SHP77 (cell line): ENCODE data around the gene PLS1.
"Not testable (repeated sequence)": the region's sequence is repeated elsewhere in the genome, so short reads cannot be mapped to it uniquely, and the experiment has no call there.

Source experiments
- DNase-seq, 2 experiments: peaks; one replicate each; lab custom pipeline; 2025; lab: John Stamatoyannopoulos, UW

PLS1 gene

DNA sequence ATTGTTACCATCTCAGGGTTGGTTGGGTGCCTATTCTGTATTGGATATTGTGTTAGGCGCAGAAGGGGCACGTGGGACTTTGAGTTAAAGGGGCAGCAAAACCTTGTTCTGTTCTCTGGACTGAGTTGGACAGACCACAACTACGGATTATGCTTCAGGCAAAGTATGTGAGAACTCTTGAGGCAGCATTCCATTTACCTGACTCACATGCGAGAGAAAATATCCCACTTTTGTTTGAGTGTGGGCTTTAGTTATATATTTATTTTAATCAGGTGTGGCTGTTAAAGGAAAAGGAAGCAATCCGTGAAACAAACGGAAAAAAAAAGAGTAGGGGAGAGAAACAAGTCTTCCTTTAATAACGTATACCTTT lies 627 bp upstream of the PLS1 start:
- no peak for DNase-seq

DNA sequence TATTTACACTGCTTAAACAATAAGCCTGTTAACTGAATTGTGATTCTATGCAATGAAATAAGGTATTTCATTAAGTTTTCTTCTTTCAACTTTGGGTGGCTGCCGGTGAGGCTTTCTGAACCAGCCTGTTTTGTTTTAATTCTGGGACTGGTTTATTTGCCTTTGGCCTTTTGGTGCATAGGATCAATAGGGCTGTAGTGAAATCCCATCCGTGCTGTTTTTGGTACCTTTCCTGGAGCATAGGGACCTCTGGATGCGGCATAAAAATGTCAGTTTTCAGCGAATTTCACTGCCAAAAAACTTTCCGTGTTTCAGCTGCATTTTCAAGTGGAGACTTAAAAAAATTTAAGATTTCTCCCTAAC lies 514 bp downstream of the PLS1 start:
- DNase-seq: no peak

DNA sequence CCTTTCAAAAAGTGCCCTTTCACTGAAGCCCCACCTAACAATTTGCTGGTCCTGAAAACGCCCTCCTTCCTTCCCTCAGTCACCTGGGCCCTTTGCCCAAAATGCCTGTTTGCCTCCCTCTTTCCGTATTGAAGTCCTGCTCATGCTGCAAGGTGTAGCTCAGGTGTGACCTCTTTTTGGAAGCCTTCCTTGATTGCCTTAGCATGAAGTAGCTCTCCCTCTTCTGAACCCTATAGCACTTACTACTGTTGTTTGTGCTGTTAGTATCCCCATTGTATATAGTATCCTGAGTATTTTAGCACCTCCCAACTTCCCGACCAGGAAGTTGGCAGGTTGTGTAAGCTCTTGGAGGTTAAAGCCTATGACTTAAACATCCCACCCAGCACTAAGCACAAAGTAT lies 1.7 kb downstream of the PLS1 start:
- DNase-seq: no peak

DNA sequence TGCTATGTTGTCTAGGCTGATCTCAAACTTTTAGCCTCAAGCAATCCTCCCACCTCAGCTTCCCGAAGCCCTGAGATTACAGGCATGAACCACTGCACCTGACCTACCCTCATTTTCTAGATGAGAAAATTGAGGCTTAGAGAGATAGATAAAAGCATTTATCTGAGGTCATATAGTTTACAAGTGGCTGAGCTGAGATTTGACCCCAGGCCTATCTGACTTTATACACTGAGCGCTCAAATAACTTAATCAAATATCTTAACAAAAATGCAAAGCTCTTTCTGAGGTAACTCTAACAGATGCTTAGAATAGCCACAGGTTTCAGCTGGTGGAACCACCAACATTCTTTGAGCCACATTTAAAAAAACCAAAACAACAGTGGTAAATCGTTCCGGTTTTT lies 5.5 kb downstream of the PLS1 start:
- no peak for DNase-seq

DNA sequence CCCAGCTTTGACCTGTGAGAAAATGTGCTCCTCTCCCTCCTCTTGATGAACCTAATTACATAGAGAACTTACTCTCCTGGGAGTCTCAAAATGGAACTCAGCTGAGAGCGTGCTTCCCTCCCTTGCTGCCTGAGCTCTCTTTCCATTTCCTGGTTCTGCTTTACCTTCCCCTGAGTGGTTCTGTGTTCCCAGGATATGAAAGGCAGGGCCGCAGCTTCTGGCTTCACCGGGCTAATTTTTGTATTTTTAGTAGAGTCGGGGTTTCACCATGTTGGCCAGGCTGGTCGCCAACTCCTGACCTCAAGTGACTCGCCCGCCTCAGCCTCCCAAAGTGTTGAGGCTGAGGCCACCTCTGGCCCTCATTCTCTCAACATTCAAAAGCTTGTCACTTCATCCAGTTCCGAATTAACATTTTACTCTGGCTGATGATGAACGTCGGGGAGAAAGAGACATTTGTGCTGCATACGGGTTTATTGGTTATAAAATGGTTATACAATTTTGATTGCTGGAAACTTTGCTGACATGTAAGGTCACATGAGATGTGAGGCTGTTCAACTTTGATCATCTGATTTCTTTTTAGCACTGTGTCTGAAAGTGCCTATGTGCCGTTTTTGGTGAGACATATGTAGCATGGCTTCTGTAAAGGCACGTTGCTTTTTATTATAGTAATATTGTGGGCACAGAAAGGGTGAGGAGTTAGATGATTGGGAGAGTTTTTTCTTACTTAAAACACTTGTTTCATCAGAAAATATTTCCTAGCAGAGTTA lies 6.6 kb downstream of the PLS1 start:
- no peak for DNase-seq

DNA sequence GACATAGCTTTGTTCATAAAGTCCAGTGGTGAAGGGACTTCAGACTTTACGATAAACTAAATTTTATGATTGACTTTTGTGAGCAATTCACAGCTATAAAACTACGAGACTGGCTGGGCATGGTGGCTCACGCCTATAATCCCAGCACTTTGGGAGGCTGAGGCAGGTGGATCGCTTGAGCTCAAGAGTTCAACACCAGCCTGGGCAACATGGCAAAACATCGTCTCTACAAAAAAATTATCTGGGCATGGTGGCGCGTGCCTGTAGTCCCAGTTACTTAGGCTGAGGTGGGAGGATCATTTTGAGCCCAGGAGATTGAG lies 7.2 kb downstream of the PLS1 start:
- DNase-seq: not testable (repeated sequence)

DNA sequence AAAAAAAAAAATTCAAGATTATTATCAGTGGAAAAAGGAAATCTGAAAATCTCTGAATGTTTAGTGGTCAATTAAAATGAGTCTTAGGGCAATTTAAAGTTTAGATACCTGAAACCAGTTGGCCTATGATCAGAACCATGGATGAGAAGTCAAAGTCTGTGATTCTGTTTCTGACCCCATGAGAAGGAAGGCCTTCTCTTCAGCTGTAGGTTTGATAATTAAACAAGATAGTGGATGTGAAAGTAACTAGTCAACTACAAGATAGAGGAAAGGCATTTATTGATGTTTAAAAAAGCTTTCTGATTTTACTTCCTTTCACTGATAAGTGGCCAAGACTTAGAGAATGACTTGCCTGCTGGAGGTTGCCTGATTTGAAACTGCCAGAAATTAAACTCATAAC lies 8.7 kb downstream of the PLS1 start:
- no peak for DNase-seq

DNA sequence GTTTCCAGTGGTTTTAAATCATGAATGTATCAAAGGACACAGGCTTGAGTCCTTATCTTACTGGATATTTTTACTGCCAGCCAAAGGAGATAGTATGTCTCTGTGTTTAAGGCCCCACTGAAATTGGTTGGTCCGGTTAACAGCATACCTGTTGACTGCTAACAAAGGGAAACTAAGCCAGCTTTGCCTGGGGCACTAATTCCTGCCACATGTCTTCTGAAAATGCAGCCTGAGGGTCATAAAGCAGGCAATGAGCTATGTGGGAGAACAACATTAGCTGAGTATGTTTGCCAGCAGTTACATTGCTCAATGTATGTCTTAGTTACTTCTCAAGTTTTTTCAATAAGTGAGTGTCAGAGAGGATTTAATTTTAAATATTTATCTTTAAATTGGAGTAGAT lies 12.4 kb downstream of the PLS1 start:
- DNase-seq: no peak

DNA sequence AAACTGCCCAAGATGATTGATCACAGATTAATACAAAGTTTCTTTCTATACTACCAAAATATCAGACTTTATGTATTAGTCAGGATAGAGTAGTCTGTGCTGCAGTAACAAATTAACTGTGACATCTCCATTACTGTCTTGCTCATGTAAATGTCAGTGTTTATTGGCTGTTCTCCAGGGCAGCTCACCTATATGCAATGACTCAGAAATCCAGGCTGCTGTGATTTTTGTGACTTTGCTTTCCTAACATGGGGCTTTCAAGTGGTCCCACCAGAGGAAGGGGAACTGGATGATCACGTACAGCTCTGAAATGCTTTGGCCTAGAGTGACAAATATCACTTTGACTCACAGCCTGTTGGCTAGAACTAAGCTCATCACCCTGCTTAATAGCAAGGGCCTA lies 12.9 kb downstream of the PLS1 start:
- DNase-seq: no peak

DNA sequence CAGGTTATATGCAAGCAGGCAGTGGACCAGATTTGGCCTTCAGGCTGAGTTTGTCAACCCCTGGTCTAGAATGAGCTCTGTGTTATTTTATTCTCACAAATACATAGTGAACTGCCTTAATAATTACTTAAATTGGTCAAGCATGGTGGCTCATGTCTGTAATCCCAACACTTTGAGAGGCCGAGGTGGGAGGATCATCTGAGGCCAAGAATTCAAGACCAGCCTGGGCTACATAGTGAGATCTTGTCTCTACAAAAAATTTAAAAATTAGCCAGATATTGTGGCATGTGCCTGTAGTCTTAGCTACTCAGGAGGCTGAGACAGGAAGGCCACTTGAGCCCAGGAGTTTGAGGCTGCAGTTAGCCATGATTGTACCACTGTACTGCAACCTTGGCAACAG lies 15.0 kb downstream of the PLS1 start:
- DNase-seq: no peak

DNA sequence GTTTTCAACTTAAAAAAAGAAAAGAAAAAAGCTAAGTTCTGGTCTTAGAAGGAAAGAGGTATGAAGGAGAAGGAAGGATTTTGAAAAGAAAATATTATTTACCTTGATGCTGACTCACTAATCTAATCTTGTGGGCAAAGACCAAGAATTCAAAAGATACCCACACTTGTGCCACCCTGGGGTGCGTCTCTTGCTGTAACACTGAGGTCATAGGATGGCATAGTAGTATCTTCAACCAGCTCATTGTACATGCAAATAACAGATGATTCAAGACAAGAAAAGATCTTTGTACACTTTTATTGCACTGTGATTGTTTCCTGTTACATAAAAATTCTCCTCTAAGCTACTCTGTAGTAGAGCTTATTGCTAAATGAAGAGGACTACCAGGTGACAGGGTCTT lies 17.3 kb downstream of the PLS1 start:
- DNase-seq: no peak

DNA sequence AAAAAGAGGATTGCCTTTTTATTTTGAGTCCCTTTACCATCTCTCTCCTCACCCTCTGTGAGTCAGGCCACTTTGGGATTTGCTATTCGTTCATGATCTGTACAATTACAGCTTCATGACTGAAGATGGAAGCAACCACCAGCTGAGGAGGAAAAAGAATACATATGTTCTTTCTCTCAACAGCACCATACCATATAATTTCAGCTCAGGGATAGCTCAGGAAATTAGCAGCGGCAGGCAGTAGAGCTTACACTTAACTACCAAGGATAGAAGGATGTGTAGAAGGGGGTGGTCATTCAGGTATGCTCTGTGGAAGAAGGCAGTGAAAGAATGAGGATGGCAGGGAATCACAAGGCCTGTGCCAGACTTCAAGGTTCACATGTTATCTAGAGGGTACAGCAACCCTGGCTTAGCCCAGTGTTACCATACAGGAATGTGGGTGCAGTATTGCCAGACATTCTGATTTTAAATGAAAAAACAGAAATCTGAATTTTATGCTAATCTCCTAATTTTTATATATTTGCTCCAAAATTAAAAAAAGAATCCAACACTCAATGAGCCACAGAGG lies 17.9 kb downstream of the PLS1 start:
- no peak for DNase-seq

DNA sequence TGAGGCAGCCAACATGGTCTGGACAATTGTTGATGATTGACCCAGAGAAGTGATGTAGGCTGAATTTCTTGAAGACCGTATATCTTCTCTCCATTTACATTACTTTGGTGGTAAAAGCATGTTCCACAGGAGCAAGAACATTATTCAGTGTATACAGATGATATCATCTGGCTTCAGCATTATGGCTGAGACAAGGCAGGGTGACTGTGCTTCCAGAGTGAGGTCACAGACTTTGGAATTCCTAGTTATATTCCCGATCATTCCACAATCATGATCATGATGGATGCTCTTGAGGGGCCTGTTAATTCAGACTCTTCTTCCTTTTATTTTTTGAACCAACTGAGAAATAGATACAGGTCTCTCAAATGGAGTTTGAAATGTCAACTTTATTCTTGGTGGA lies 19.0 kb downstream of the PLS1 start:
- no peak for DNase-seq

DNA sequence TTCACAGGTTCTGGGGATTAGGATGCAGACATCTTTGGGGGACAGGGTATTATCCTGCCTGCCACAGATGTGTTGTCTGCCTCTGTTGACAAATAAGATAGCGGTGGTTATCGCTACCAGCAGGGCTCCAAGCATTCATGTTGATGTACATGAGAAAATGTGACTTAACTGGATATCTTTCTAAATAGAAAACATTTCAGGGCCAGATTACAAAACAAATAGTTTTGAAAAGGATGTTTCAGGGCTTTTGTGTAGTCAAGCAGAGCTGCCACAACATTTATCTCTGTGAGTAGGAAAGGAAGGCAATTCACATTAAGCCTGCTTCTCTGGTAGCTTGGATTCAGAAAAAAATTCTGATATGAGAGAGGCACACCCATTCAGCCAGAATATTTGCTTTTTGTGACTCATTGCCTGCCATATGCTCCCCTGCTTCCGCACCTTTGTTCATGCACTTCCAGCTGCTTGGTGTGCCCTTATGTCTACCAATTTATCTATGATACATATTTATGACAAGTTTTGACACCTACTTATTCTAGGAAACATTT lies 22.8 kb downstream of the PLS1 start:
- DNase-seq: peak; percentile 52 to 84

DNA sequence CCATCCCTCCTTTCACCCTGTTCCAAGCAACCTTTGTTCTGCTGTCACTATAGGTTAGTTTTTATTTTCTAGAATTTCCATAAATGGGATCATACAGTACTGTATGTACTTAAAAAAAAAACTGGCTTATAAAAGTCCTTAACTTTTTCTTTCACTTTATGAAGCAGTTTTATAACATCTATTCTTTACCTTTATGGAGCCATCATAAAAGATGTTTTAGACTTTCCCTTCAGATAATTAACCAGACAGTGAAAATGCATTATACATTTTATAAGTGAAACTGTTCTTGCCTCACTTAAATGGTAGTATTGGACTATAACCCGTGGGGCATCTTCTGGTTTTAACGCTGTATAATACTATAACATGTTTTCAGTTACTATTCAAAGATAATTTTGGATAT lies 26.2 kb downstream of the PLS1 start:
- no peak for DNase-seq

DNA sequence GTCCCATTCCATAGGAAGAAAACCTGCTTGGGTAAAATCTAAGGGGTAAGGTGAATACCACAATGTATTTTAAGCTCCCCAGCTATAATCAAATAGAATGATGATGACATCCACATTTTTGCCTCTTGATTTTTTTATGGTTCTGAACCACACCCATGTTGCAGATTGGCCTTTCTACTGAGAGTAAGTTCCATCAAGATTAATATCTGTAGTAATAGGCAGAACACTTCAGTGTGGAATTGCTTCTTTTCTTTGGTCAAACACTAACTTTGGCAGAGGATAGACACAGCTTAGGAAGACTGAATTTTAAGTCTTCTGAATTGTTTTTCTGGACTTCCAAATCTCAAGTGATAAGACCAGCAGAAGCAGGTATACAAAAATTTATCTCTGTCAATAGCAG lies 27.0 kb downstream of the PLS1 start:
- no peak for DNase-seq

DNA sequence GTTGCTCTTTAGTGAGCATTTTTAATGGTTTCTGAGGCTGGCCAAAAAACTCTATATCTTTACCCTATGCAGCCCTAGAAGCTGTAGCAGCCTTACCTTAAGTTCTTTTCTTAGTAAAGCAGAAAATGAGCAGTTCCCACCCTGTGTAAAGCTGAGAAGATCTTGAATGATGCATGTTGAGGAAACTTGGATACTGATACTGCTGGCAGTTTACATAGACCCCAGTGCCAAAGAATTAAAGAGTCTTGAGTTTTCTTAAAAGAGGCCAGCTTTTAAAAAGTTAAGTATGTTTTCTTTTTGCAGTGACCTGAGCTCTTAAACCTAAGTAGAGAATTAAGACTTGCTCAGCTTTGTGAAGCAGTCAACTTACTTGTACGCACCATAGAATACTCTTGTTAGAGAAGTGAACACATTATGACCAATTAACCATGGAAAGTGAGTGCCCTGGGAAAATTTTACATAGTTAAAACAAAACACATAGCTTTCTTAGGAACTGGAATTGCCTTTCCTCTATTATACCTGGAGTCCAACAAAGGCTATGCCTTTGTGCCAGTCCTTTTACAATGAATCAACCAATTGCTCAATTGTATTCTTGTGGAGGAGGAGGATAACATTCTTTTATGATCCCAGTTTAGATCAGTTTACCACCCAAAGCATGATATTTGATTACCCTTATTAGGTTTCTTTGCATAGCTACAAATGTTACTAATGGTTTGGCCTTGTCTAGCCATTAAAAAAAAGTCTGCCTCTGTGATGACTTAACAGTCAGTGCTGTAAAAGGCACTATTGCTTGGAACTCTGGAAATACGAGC lies 28.4 kb downstream of the PLS1 start:
- DNase-seq: no peak

DNA sequence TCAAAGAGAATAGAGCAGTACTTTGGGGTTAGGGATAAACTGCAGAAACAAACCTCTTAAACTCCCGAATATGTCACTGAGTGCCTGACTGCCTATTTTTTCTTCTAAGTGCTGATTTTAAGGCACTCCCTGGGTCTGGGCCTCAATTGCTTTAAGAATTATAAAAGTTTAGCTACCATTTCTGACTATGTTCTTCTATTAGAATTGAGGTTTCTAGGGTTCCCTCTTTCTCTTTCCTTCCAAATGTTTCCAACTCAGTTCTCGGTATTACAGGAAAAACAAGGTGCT lies 28.9 kb downstream of the PLS1 start:
- no peak for DNase-seq

DNA sequence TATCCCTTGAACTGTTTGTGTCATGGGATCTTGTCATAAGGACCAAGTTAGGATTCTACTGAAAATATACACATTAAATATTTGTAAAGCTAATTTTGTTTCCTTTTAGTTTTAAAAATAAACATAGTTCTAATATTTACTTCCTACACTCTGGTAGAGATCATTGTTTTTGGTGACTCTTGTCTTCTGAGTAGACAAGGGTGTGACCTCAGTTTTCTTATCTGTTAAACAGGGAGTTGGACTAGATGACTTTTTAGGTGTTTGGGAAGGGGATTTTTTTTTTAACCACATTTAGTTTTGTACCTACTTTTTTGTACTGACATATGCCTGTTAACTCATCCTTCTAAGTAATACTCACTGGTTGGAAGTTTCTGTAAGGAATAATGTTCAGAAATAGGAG lies 30.8 kb downstream of the PLS1 start:
- DNase-seq: no peak

DNA sequence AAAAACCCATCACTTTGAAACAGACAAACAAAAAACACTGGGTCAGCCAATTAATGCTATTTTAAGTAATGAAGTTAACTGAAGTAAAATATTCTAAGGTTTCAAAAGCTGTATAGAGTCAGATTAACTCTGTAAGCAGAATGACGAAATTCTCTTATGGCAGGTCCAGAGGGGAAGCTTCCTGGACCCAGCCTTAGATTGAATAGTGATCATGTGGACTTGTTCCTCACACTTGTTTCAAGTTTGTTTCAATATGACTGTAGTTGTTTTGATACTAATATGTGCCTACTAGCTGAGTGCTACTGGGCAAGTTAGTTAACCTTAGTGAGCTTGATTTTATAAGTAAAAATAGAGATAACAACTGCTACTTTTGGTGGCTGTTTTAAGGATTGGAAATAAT lies 32.6 kb downstream of the PLS1 start:
- DNase-seq: no peak

DNA sequence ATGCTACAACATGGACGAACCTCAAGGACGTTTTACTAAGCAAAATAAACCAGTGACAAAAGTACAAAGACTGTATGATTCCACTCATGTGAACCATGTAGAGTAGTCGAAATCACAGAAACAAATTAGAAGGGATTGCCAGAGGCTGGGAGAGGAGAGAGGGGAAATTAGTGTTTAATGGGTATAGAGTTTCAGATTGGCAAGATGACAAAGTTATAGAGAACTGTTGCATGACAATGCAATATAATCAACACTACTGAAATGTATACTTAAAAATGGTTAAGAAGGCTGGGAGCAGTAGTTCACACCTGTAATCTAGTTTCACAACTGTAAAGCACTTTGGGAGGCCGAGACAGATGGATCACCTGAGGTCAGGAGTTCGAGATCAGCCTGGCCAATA lies 36.9 kb downstream of the PLS1 start:
- no peak for DNase-seq

DNA sequence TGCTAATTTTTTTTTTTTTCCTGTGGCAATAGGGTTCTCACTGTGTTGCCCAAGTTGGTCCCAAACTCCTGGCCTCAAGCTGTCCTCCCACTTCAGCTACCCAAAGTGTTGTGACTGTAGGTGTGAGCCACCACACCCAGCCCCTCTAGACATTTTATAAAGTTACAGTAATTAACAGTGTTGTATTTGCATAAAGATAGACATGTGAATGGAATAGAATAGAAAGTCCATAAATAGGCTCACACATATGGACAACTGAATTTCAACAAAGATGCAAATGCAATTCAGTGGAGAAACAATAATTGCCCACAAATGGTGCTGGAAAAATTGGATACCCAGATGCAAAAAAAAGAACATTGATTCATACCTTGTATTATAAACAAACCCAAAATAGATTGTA lies 39.9 kb downstream of the PLS1 start:
- no peak for DNase-seq

DNA sequence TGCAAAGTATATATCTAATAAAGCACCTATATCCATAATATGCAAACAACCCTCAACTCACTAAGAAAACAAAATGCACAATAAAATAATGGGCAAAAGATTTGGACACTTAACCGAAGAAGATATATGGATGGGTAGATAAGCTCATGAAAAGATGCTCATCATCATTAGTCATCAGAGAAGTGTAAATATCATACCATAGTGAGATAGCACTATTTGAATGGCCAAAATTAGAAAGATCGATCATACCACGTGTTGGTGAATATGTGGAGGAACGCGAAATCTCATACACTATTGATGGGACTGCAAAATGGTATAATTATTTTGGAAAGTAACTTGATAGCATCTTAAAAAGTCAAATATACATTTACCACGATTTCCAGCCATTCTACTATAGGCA lies 40.5 kb downstream of the PLS1 start:
- DNase-seq: no peak

DNA sequence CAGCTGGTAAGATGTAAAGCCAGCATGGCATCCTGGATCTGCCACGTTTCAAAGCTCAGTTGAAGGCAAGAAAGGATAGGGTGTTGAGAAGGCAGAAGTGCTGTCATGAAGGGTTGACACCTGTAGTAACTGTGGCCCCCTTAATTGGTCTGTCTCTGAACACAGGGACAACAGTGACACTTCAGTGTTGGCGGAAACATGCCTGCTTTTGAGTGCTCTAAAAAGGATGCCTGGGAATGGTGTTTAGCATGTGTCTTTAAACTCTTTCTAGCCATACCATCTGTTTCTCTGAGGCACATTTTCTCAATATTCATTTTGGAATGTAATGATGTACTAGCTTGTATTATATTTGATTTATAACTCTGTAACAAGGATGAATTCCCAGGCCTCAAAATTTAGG lies 42.1 kb downstream of the PLS1 start:
- DNase-seq: no peak
